HG03342 (cell line): ENCODE results near the gene PCSK5.

Experiments
- ATAC-seq: cut with Tn5 transposase; IDR thresholded peaks from one replicate; pipeline ENCODE4 v1.9.1; 2021; ENCODE audit warnings: mild to moderate bottlenecking, moderate library complexity; ENCODE audit not compliant: unreplicated experiment

PCSK5 gene

GRCh38 chr9:75918909-75919308, 28.4 kb downstream of the PCSK5 start:
- no peak for ATAC-seq

GRCh38 chr9:75921391-75922127, 31.1 kb downstream of the PCSK5 start:
- no peak for ATAC-seq

- ATAC-seq: no peak
Measured at GRCh38 chr9:75926385-75926784, 35.9 kb downstream of the PCSK5 start.

- ATAC-seq: no peak
Measured at GRCh38 chr9:75927356-75927755, 36.9 kb downstream of the PCSK5 start.

- no peak for ATAC-seq
Measured at GRCh38 chr9:75930190-75930589, 39.7 kb downstream of the PCSK5 start.

- no peak for ATAC-seq
Measured at GRCh38 chr9:75930730-75931321, 40.4 kb downstream of the PCSK5 start.

- no peak for ATAC-seq
Measured at GRCh38 chr9:75933982-75934381, 43.5 kb downstream of the PCSK5 start.

- no peak for ATAC-seq
Measured at GRCh38 chr9:75935591-75935990, 45.1 kb downstream of the PCSK5 start.

- ATAC-seq: no peak
Measured at GRCh38 chr9:75937521-75938258, 47.2 kb downstream of the PCSK5 start.

GRCh38 chr9:75938946-75939345, 48.5 kb downstream of the PCSK5 start:
- no peak for ATAC-seq

GRCh38 chr9:75939536-75940111, 49.2 kb downstream of the PCSK5 start:
- ATAC-seq: no peak

- no peak for ATAC-seq
Measured at GRCh38 chr9:75941066-75941465, 50.6 kb downstream of the PCSK5 start.

GRCh38 chr9:75941577-75942311, 51.3 kb downstream of the PCSK5 start:
- no peak for ATAC-seq

GRCh38 chr9:75946766-75947165, 56.3 kb downstream of the PCSK5 start:
- no peak for ATAC-seq

GRCh38 chr9:75947233-75947632, 56.8 kb downstream of the PCSK5 start:
- ATAC-seq: no peak

GRCh38 chr9:75950998-75951397, 60.5 kb downstream of the PCSK5 start:
- ATAC-seq: no peak

- ATAC-seq: no peak
Measured at GRCh38 chr9:75953218-75953617, 62.7 kb downstream of the PCSK5 start.

- no peak for ATAC-seq
Measured at GRCh38 chr9:75956161-75956560, 65.7 kb downstream of the PCSK5 start.

GRCh38 chr9:75957116-75957515, 66.6 kb downstream of the PCSK5 start:
- no peak for ATAC-seq

GRCh38 chr9:75958226-75958625, 67.8 kb downstream of the PCSK5 start:
- ATAC-seq: no peak

GRCh38 chr9:75960551-75960950, 70.1 kb downstream of the PCSK5 start:
- ATAC-seq: no peak
